ENCODE data around the gene UBAC1.
"Not testable (repeated sequence)": the region's sequence is repeated elsewhere in the genome, so short reads cannot be mapped to it uniquely, and the experiment has no call there.

UBAC1 gene

GRCh38 chr9:135960411-135961276, 529 bp downstream of the UBAC1 start:
- DNase-seq (ENCODE audit: low read depth) = no peak

- no peak for DNase-seq (ENCODE audit: low read depth)
These were observed 1.4 kb downstream of the UBAC1 start for GRCh38 chr9:135959814-135960213.

GRCh38 chr9:135958485-135958884, 2.7 kb downstream of the UBAC1 start:
- no peak for DNase-seq (ENCODE audit: low read depth)

- no peak for DNase-seq (ENCODE audit: low read depth)
These were observed 3.7 kb downstream of the UBAC1 start for GRCh38 chr9:135957431-135957830.

GRCh38 chr9:135956802-135957174, 4.4 kb downstream of the UBAC1 start:
- no peak for DNase-seq (ENCODE audit: low read depth)

GRCh38 chr9:135955934-135956801, 5.0 kb downstream of the UBAC1 start:
- DNase-seq (ENCODE audit: low read depth) = no peak

GRCh38 chr9:135952664-135953206, 8.4 kb downstream of the UBAC1 start:
- no peak for DNase-seq (ENCODE audit: low read depth)

- DNase-seq (ENCODE audit: low read depth) = no peak
These were observed 9.1 kb downstream of the UBAC1 start for GRCh38 chr9:135951889-135952663.

- DNase-seq (ENCODE audit: low read depth) = not testable (repeated sequence)
These were observed 9.9 kb downstream of the UBAC1 start for GRCh38 chr9:135951310-135951709.

GRCh38 chr9:135950841-135951240, 10.3 kb downstream of the UBAC1 start:
- not testable (repeated sequence) for DNase-seq (ENCODE audit: low read depth)

GRCh38 chr9:135950135-135950682, 11.0 kb downstream of the UBAC1 start:
- no peak for DNase-seq (ENCODE audit: low read depth)

GRCh38 chr9:135949501-135950134, 11.6 kb downstream of the UBAC1 start:
- no peak for DNase-seq (ENCODE audit: low read depth)

GRCh38 chr9:135948968-135949367, 12.2 kb downstream of the UBAC1 start:
- no peak for DNase-seq (ENCODE audit: low read depth)

- DNase-seq (ENCODE audit: low read depth) = no peak
These were observed 12.7 kb downstream of the UBAC1 start for GRCh38 chr9:135948446-135948845.

GRCh38 chr9:135947582-135947981, 13.6 kb downstream of the UBAC1 start:
- no peak for DNase-seq (ENCODE audit: low read depth)

GRCh38 chr9:135947105-135947504, 14.1 kb downstream of the UBAC1 start:
- not testable (repeated sequence) for DNase-seq (ENCODE audit: low read depth)

- no peak for DNase-seq (ENCODE audit: low read depth)
These were observed 14.7 kb downstream of the UBAC1 start for GRCh38 chr9:135946392-135946994.

- DNase-seq (ENCODE audit: low read depth) = no peak
These were observed 15.2 kb downstream of the UBAC1 start for GRCh38 chr9:135945969-135946368.

- no peak for DNase-seq (ENCODE audit: low read depth)
These were observed 16.5 kb downstream of the UBAC1 start for GRCh38 chr9:135944444-135945252.

GRCh38 chr9:135943604-135944003, 17.6 kb downstream of the UBAC1 start:
- not testable (repeated sequence) for DNase-seq (ENCODE audit: low read depth)

All from T-helper 22 cell (primary cell).